Activated T-cell treated with anti-CD3 and anti-CD28 coated beads, Interleukin-2, amount 50 U/mL, for 24 hours (primary cell): Measurements from ENCODE around the gene MC1R.

Source experiments
- DNase-seq: peaks from one replicate; pipeline ENCODE4 v3.0.0-alpha.2; 2020
- H3K27ac Mint-ChIP-seq: 2 replicates; pipeline ENCODE4 v1.8.0; 2020; ENCODE audit warnings: mild to moderate bottlenecking, mixed read lengths
- H3K27me3 Mint-ChIP-seq: 2 replicates; pipeline ENCODE4 v1.8.0; 2020; ENCODE audit warnings: mixed read lengths
- H3K36me3 Mint-ChIP-seq: 2 replicates; pipeline ENCODE4 v1.8.0; 2020; ENCODE audit warnings: low read depth, mixed read lengths
- H3K4me1 Mint-ChIP-seq: 2 replicates; pipeline ENCODE4 v1.8.0; 2020; ENCODE audit warnings: low read depth, mixed read lengths
- H3K4me3 Mint-ChIP-seq: 2 replicates; pipeline ENCODE4 v1.8.0; 2020; ENCODE audit warnings: mild to moderate bottlenecking, moderate library complexity, mixed read lengths
- H3K9me3 Mint-ChIP-seq: 2 replicates; pipeline ENCODE4 v1.8.0; 2020; ENCODE audit warnings: mixed read lengths

Gene MC1R

DNA sequence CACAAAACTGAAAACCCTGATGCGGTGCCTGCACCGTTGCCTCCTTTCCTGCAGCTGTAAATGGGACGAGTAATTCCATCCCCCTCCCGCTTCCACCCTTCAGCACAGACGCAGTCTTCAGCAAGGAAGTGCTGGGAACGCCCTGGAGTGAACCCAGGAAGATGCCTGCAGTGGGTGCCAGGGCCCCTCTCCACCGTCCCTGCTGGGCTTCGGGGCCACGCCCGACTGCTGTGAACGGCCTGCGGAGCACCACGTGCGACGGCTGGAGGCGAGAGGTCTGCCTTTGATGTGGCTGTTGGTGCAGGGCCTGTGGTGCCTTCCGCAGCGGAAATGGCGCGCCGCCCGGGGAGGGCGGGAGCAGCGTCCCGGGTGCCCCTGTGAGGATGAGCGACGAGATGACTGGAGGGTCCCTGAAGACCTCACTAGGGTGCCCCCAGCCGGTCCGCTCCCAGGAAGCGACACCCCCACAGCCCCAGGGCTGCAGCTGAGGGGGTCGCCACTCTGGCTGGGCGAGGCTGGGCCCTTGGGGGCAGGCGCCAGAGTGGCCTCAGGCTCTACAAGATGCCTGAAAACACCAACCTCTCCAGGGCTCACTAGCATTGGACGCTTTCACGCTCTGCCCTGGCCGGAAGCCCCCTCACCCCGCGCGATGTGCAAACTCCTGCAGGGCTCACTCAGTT is 749 bp upstream of the MC1R start:
- Mint-ChIP-seq H3K27me3 (peaks cover 43% of the 10 kb centered on the region), H3K27ac (peak overlapping the region; percentile 88), H3K4me3 (peak overlapping the region; percentile 33), H3K36me3 (peaks cover 8% of the 10 kb centered on the region), H3K9me3 (no peaks in the 10 kb centered on the region), H3K4me1 (peaks cover 49% of the 10 kb centered on the region)
- peak; percentile 83 for DNase-seq

DNA sequence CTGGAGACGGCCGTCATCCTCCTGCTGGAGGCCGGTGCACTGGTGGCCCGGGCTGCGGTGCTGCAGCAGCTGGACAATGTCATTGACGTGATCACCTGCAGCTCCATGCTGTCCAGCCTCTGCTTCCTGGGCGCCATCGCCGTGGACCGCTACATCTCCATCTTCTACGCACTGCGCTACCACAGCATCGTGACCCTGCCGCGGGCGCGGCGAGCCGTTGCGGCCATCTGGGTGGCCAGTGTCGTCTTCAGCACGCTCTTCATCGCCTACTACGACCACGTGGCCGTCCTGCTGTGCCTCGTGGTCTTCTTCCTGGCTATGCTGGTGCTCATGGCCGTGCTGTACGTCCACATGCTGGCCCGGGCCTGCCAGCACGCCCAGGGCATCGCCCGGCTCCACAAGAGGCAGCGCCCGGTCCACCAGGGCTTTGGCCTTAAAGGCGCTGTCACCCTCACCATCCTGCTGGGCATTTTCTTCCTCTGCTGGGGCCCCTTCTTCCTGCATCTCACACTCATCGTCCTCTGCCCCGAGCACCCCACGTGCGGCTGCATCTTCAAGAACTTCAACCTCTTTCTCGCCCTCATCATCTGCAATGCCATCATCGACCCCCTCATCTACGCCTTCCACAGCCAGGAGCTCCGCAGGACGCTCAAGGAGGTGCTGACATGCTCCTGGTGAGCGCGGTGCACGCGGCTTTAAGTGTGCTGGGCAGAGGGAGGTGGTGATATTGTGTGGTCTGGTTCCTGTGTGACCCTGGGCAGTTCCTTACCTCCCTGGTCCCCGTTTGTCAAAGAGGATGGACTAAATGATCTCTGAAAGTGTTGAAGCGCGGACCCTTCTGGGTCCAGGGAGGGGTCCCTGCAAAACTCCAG is 1.1 kb downstream of the MC1R start:
- Mint-ChIP-seq H3K36me3 (peaks cover 2% of the 10 kb centered on the region), H3K4me1 (peaks cover 52% of the 10 kb centered on the region), H3K27me3 (peaks cover 52% of the 10 kb centered on the region), H3K27ac (no peak overlapping the region), H3K4me3 (no peak overlapping the region), H3K9me3 (no peaks in the 10 kb centered on the region)
- DNase-seq, result no peak

DNA sequence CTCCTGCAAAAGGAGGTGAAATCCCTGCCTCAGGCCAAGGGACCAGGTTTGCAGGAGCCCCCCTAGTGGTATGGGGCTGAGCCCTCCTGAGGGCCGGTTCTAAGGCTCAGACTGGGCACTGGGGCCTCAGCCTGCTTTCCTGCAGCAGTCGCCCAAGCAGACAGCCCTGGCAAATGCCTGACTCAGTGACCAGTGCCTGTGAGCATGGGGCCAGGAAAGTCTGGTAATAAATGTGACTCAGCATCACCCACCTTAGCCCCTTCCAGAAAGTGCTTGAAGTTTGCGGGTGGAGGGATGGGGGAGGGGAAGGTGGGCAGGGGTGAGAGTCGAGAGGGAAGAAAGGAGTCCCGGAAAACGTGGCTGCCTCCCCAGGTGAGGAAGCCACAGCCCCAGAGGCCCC is 2.1 kb downstream of the MC1R start:
- no peak for DNase-seq
- Mint-ChIP-seq H3K4me1 (peaks cover 55% of the 10 kb centered on the region), H3K27ac (no peak overlapping the region), H3K4me3 (no peak overlapping the region), H3K27me3 (peaks cover 59% of the 10 kb centered on the region), H3K36me3 (peaks cover 2% of the 10 kb centered on the region), H3K9me3 (no peaks in the 10 kb centered on the region)

DNA sequence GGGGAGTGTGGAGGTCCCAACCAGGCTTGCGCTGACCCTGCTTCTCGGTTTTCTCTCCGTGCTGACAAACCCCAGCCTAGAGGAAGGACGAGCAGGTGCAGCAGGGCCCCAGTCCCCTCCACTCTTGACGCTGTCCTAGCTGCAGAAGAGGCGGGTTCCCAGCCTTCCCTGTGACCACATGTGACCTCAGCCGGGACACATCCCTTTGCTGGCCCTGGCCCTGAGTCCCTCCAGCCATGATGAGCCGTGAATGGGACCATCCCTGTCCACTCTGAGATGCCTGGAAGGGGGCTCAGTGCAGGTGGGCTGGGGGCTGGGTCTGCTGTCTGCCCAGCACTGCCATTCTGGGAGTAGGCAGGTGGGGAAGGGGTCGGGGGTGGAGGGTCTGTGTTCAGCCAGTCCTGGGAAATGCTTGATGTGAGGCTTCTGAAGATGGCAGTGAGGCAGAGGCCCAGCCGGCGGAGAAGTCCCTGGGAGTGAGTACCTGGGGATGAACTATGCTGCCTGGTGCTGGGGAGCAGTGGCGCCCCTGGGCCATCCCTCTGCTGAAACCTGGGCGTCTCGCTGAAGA is 2.6 kb downstream of the MC1R start:
- H3K4me3 Mint-ChIP-seq, result peak overlapping the region; percentile 64
- peaks cover under 1% of the 10 kb centered on the region for H3K36me3 Mint-ChIP-seq
- no peak for DNase-seq
- H3K27ac Mint-ChIP-seq, result no peak overlapping the region
- no peaks in the 10 kb centered on the region for H3K9me3 Mint-ChIP-seq
- peaks cover 53% of the 10 kb centered on the region for H3K4me1 Mint-ChIP-seq
- H3K27me3 Mint-ChIP-seq, result peaks cover 59% of the 10 kb centered on the region

DNA sequence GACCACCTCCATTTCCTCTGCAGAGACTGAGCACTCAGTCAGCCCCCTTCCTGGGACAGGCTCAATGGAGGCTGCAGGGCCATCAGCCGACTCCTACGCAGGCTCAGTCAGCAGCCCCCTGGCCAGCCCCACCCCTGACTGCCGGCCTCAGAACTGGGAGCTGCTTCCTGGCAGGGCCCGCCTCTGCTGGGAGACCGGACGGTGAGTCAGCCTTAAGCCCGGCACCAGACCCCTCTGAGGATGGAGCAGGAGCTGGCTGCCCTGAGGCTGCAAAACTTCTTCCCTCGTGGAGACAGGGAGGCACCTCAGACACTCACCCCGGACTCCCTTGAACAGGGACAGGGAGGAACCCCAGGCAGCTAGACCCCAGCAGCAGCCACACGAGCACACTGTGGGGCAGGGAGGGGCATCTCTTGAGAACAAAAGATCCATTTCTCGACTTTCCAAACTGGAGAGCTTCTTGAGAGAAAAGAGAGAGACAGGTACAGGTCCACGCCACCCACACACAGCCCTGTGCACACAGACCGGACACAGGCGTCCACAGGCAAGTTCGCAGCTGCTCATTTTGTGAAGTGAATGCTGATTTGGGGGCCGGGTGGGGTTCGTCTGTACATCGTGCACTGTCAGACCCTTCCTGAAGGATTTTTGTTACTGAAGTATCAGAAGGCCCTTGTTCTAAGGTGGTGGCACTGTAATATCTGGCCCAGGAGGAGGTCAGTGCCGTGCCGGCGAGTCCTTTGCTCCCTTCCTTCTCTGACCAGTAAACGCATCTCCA is 3.2 kb downstream of the MC1R start:
- peak; percentile 51 for DNase-seq
- Mint-ChIP-seq H3K4me1 (peaks cover 53% of the 10 kb centered on the region), H3K36me3 (no peaks in the 10 kb centered on the region), H3K4me3 (peak overlapping the region; percentile 64), H3K27me3 (peaks cover 64% of the 10 kb centered on the region), H3K9me3 (no peaks in the 10 kb centered on the region), H3K27ac (peak overlapping the region; percentile 22)

DNA sequence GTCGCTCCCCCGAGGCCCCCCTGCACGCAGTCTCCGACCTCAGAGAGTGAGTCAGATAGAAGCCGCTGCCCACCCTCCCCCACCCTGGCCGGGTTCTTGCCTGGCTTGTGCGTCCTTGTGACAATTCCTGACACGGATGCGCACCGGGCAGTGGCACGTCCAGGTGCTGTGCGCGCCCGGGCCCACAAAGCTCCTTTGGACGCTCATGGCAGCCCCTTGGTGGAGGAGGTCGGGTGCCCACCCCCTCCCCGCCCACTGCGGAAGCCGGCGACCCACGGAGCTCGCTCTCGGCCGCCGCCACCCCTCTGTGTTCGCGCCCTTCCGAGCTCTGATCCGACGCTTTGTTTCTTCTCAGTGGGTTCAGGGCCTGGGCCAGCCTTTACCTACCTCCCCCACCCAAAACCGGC is 3.8 kb downstream of the MC1R start:
- no peaks in the 10 kb centered on the region for H3K9me3 Mint-ChIP-seq
- H3K27ac Mint-ChIP-seq, result no peak overlapping the region
- DNase-seq, result no peak
- H3K27me3 Mint-ChIP-seq, result peaks cover 65% of the 10 kb centered on the region
- H3K4me1 Mint-ChIP-seq, result peaks cover 53% of the 10 kb centered on the region
- H3K4me3 Mint-ChIP-seq, result peak overlapping the region; percentile 64
- no peaks in the 10 kb centered on the region for H3K36me3 Mint-ChIP-seq

DNA sequence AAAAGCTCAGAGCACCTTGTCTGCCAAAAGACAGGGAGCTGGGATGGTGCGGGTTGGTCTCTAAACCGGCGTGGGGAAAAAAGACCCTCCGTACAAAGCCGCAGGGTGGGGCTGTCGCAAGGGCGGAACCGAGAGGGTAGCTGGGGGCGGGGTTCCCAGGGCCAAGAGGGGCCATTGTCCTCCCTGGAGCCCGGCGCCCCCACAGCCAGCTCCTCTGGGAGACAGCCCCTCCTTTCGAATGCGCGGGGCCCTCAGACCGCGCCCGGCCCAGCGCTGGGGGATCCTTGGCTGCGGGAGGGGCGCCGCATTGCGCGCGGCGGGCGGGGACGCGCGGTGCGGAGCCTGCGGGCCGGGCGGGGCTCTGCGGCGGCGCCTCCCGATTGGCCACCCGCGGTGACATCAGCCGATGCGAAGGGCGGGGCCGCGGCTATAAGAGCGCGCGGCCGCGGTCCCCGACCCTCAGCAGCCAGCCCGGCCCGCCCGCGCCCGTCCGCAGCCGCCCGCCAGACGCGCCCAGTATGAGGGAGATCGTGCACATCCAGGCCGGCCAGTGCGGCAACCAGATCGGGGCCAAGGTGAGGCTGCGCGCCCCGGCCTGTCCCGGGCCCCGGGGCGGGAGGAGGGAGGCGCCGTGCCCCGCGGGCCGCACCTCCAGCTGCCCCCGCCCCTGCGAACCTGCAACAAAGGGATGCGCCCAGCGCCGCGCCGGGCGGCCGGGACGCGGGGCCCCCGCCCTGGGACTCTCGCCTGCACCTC is 4.4 kb downstream of the MC1R start, which contains the start of gene TUBB3:
Gene TUBB3, plus strand, starts transcription at position 459 of the 756 bp plus-strand sequence. Its CDS starts 60 bp downstream, at position 519.
- DNase-seq, result peak; percentile 67
- Mint-ChIP-seq H3K9me3 (no peaks in the 10 kb centered on the region), H3K4me1 (peaks cover 48% of the 10 kb centered on the region), H3K4me3 (peak within 1 kb of the TSS; percentile 64), H3K27ac (no peak within 1 kb of the TSS), H3K36me3 (no peaks in the 10 kb centered on the region), H3K27me3 (peaks cover 71% of the 10 kb centered on the region)

DNA sequence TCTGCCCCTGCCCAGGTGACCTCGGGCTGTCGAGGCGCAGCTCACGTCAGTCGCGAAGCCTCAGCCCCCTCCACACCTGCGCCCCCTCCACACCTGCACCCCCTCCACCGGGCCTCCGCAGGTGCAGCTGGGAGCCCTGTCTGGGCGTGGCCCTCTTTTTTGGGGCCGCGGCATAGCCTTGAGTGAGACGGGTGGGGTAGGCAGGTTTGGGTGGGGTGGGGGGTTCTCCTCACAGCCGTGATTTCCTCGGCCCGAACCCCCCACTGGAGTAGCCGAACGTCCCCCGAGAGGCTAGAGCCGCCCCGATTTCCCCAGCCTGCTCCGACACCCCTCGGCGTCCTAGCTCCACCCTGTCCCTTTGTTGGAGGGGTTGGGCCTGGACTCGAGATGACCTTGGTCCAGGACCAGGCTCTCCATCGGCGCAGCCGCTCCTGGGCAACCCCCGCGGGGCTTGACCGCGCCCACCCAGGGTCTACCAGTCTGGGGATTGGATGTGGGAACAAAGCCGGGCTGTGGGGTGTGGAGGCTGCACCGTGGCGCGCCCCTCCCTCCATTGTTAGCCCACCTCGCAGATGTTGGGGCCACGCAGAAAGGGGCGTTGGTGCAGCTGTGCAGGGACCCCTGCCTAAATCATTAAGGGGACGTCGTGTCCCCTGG is 5.1 kb downstream of the MC1R start:
- no peak overlapping the region for H3K4me3 Mint-ChIP-seq
- no peaks in the 10 kb centered on the region for H3K9me3 Mint-ChIP-seq
- peaks cover 42% of the 10 kb centered on the region for H3K4me1 Mint-ChIP-seq
- peaks cover 70% of the 10 kb centered on the region for H3K27me3 Mint-ChIP-seq
- no peaks in the 10 kb centered on the region for H3K36me3 Mint-ChIP-seq
- DNase-seq, result no peak
- H3K27ac Mint-ChIP-seq, result no peak overlapping the region

DNA sequence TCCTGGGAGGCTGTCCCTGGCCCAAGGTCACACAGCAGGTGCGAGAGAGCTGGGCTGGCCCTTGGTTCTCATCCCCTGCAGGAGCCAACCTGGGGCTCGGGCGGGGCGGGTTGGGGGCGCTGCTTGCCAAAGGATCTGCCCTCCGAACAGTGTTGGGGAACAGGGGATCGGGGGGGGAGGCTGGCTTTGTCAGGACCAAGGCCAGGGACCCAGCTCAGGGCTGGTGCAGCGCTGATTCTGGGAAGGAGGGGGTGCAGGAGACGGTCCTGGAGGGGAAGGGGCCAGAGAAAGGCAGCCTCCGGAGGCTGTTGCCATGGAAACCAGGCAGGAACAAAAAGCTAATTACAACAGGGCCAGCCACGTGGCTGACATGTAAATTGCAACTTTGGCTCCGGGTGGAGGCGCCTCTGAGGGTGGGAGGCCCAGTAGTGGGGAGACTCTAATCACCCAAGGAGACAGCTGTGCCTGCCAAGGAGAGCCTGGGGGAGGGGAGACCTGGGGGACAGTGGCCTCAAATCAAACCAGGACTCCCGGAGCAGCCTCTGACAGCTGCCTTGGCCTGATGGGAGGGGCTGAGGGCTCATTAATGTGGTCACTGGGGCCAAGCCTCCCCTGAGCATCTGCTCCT is 5.7 kb downstream of the MC1R start:
- Mint-ChIP-seq H3K4me1 (peaks cover 38% of the 10 kb centered on the region), H3K9me3 (no peaks in the 10 kb centered on the region), H3K36me3 (no peaks in the 10 kb centered on the region), H3K27me3 (peaks cover 67% of the 10 kb centered on the region), H3K27ac (no peak overlapping the region), H3K4me3 (no peak overlapping the region)
- DNase-seq, result peak; percentile 55

DNA sequence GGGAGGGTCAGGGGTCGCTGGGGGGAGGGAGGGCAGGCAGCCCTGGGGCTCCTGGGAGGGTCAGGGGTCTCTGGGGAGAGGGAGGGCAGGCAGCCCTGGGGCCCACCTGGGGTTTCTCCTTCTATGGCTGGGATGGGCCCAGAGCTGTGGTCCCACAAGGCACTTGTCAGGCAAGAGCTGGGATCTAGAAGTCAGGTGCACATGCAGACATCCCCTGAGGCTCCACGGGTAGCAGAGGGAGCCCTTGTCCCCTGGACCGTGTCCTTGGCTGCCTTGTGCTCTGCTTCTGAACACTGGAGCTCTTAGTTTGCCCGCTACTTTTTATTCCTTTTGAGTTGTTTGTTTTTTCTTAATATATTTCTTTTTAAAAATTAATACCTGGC is 6.3 kb downstream of the MC1R start:
- Mint-ChIP-seq H3K4me1 (peaks cover 33% of the 10 kb centered on the region), H3K36me3 (no peaks in the 10 kb centered on the region), H3K27ac (no peak overlapping the region), H3K9me3 (no peaks in the 10 kb centered on the region), H3K4me3 (no peak overlapping the region), H3K27me3 (peaks cover 64% of the 10 kb centered on the region)
- no peak for DNase-seq

DNA sequence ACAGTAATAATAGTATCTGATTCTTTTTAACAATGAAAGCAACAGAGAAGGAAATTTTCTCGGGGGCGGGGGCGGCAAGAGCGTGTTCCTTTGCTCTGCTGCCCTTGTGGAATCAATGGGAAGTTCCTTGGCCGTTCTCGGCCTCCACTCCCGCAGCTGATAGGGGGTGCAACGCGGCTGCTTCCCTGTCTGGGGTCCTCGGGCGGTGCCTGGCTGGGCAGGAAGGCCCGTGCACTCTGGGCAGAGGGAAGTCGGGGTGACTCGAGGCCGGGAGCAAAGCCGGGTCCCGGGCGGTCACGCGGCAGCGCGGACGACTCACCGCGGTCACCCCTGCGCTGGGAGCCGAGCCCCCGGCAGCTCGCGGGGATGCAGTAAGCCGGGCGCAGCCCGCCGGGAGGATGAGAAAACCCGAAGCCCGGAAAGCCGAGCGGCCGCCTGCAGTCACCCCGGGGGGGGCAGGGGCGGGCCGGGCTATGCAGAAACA is 7.0 kb downstream of the MC1R start:
- Mint-ChIP-seq H3K27me3 (peaks cover 59% of the 10 kb centered on the region), H3K27ac (no peak overlapping the region), H3K9me3 (no peaks in the 10 kb centered on the region), H3K4me3 (peak overlapping the region; percentile 31), H3K4me1 (peaks cover 27% of the 10 kb centered on the region), H3K36me3 (no peaks in the 10 kb centered on the region)
- no peak for DNase-seq

DNA sequence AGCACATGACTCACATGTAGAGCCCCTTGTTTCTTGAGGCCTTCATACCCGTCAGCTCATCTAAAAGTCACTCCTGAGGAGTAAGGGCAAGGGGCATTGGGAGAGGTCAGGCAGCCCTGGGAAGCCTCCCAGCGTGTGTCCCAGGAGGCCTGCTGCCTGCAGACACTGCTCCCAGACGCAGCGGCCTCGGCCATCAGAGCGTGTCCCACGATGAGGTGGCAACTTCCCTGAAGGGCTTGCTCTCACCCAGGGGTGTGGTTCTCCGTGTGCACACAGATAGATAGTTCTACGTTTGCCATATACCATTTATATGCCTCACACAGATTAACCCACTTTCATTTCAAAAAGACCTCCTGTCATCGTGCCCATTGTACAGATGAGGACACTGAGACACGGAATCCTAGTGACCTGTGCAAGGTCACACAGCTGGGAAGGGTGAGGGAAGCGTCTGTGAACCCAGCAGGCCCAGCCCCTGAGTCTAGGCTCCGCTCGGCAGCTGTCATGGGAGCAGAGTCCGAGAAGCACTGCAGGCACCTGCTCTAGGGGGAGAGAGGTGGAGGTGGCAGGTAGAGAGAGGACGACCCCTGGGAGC is 12.7 kb downstream of the MC1R start:
- Mint-ChIP-seq H3K36me3 (no peaks in the 10 kb centered on the region), H3K27me3 (peaks cover 27% of the 10 kb centered on the region), H3K4me1 (no peaks in the 10 kb centered on the region), H3K27ac (no peak overlapping the region), H3K9me3 (no peaks in the 10 kb centered on the region), H3K4me3 (no peak overlapping the region)
- DNase-seq, result no peak

DNA sequence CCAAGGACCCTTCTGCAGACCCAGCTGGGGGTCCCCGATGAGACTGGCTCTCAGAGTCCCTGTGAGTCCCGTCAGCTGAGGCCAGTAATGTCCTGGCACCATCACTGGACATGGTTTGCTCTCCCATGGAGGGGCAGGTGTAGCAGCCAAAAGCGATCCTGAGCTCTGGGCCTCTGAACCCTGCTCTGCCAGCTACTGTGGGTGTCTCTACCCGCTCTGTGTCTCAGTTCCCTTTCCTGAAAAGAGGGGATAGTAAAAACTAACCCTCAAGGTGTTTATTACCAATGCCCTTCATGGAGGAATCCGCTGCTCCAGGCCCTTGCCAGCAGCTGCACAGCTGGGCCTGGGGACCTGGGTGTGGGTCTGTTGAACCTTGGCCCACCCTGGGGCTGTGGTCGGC is 13.3 kb downstream of the MC1R start:
- no peaks in the 10 kb centered on the region for H3K9me3 Mint-ChIP-seq
- peaks cover 23% of the 10 kb centered on the region for H3K27me3 Mint-ChIP-seq
- no peaks in the 10 kb centered on the region for H3K4me1 Mint-ChIP-seq
- no peaks in the 10 kb centered on the region for H3K36me3 Mint-ChIP-seq
- DNase-seq, result no peak
- no peak overlapping the region for H3K27ac Mint-ChIP-seq
- H3K4me3 Mint-ChIP-seq, result no peak overlapping the region
